ENCODE data around the gene UBE2J2. TPM values are rescaled to one million over a fixed set of nuclear protein-coding genes. Genes with fewer than 3 reads are reported as not detected.

UBE2J2 gene
- total RNA-seq, 1 experiment from 2014 or later: 83.4 TPM

DNA sequence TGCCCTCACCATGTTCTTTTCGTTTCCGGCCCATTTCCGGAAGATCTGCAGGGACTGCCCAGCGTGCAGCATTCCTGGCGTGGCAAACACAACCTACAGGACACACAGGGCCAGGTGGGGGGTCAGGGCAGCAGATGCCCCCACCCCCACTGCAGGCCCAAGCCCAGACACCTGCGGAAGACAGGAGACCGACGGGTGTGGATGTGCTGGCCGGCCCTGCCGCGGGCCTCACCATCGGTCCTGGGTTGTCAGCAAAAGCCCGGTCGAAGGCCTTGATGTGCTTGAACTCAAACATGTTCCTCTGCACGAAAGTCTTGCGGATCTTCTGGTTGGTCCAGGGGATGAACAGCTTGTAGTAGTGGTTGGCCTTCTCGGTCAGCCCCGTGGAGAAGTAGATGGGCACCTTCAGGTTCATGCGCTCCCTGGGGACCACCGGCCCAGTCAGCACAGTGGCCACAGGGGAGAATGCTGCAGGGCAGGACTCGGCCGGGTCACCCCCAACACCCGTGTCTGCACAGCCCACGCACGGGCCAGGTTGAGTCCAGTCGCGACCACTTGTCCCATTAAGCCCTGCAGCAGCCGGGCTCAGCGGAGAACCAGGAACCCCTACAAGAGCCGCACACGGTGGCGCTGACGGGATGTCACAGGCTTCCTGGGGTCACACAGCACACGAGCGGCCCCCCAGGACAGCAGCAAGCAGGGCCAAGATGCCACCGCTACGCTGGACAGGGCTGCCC lies 40.0 kb upstream of the UBE2J2 start:
- Mint-ChIP-seq H3K36me3 (ENCODE audit: insufficient read depth in 1 of 3, low read depth in 3 of 3) (peaks cover 10 to 55% (median 54%) of the 10 kb centered on the region in 3 experiments), H3K4me3 (no peak overlapping the region; a peak in 1 of 5 replicates), H3K4me1 (peaks cover 8 to 20% of the 10 kb centered on the region in 2 experiments), H3K9me3 (no peaks in the 10 kb centered on the region), H3K27ac (no peak overlapping the region), H3K27me3 (ENCODE audit: low read depth) (no peaks in the 10 kb centered on the region)
- Histone ChIP-seq H3K4me2 (ENCODE audit: insufficient read depth, insufficient read length, low read length) (no peak overlapping the region), H3K9me3 (ENCODE audit: control insufficient read depth, low read depth, low read length) (no peaks in the 10 kb centered on the region), H2BK12ac (ENCODE audit: insufficient read length, low read depth, low read length) (no peak overlapping the region), H3K9ac (ENCODE audit: extremely low read depth, insufficient read length, low read length) (no peak overlapping the region), H2AFZ (ENCODE audit: low read length) (no peak overlapping the region), H3K4me1 (ENCODE audit: insufficient read depth, low read length) (no peaks in the 10 kb centered on the region; the same call in 1 of the 2 replicates), H3K4ac (ENCODE audit: low read depth, low read length) (no peak overlapping the region), H2BK120ac (ENCODE audit: low read depth, low read length, poor library complexity, severe bottlenecking) (no peak overlapping the region), H2AK5ac (ENCODE audit: insufficient read length, low read length) (no peak overlapping the region), H2BK15ac (ENCODE audit: low read depth, low read length) (no peak overlapping the region), H4K91ac (ENCODE audit: insufficient read length, low read depth, low read length) (no peak overlapping the region), H4K8ac (replicated peaks; ENCODE audit: insufficient read length, low read depth, low read length) (no peak overlapping the region), H3K79me2 (ENCODE audit: insufficient read depth, low read length) (no peaks in the 10 kb centered on the region), H3K56ac (ENCODE audit: insufficient read length, low read depth, low read length) (no peak overlapping the region), H4K5ac (ENCODE audit: insufficient read length, low read depth, low read length) (no peak overlapping the region), H3T11ph (ENCODE audit: low read length) (no peak overlapping the region), H3K79me1 (ENCODE audit: insufficient read depth, low read depth, low read length, poor library complexity, severe bottlenecking) (no peaks in the 10 kb centered on the region), H2BK5ac (ENCODE audit: insufficient read length, low read length) (no peak overlapping the region), H3K27ac (ENCODE audit: insufficient read length, low read depth, low read length) (no peak overlapping the region), H3K14ac (ENCODE audit: insufficient read depth, low read length) (no peak overlapping the region), H3K27me3 (ENCODE audit: insufficient read depth, low read length) (no peaks in the 10 kb centered on the region), H3K23me2 (ENCODE audit: insufficient read length, low read depth, low read length, poor library complexity, severe bottlenecking) (peaks cover 7% of the 10 kb centered on the region), H3K23ac (ENCODE audit: insufficient read length, low read depth, low read length) (no peak overlapping the region), H4K20me1 (ENCODE audit: control insufficient read depth, insufficient read depth, insufficient read length) (no peaks in the 10 kb centered on the region), H3K18ac (ENCODE audit: insufficient read length, low read depth, low read length) (no peak overlapping the region), H2BK20ac (ENCODE audit: low read depth, low read length, poor library complexity, severe bottlenecking) (no peak overlapping the region)
- WGBS (ENCODE audit: extremely low coverage, insufficient read length, low lambda C conversion rate): no CpG with 5 or more reads among the region's 37 CpGs
- DNase-seq: no peak
- TF ChIP-seq, protein P1, sequence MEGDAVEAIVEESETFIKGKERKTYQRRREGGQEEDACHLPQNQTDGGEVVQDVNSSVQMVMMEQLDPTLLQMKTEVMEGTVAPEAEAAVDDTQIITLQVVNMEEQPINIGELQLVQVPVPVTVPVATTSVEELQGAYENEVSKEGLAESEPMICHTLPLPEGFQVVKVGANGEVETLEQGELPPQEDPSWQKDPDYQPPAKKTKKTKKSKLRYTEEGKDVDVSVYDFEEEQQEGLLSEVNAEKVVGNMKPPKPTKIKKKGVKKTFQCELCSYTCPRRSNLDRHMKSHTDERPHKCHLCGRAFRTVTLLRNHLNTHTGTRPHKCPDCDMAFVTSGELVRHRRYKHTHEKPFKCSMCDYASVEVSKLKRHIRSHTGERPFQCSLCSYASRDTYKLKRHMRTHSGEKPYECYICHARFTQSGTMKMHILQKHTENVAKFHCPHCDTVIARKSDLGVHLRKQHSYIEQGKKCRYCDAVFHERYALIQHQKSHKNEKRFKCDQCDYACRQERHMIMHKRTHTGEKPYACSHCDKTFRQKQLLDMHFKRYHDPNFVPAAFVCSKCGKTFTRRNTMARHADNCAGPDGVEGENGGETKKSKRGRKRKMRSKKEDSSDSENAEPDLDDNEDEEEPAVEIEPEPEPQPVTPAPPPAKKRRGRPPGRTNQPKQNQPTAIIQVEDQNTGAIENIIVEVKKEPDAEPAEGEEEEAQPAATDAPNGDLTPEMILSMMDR (conservative IDR thresholded peaks at IDR 0.05): no peak

Measured in H9 (cell line).